Measurements from ENCODE around the gene USP32. TPM values are rescaled to one million over a fixed set of nuclear protein-coding genes. Genes with fewer than 3 reads are reported as not detected.

The USP32 gene
- total RNA-seq, 2 donors from 2014 or later = 54.1 to 74.3 TPM

- H3K27me3 Mint-ChIP-seq (ENCODE audit: insufficient read depth) = no peaks in the 10 kb centered on the region
- H3K27me3 ChIP-seq (ENCODE audit: control insufficient read depth, insufficient read depth, low read length, poor library complexity, severe bottlenecking) = no peaks in the 10 kb centered on the region
Measured at GRCh38 chr17:60311936-60312335, 80.0 kb downstream of the USP32 start.

GRCh38 chr17:60311186-60311585 is 80.7 kb downstream of the USP32 start:
- Mint-ChIP-seq H3K4me1 (peaks cover 7% of the 10 kb centered on the region), H3K27ac (no peak overlapping the region), H3K4me3 (no peak overlapping the region), H3K27me3 (ENCODE audit: insufficient read depth) (no peaks in the 10 kb centered on the region), H3K36me3 (ENCODE audit: low read depth) (peaks cover 22% of the 10 kb centered on the region), H3K9me3 (no peaks in the 10 kb centered on the region)
- no peak overlapping the region for H3K4me3 ChIP-seq (ENCODE audit: low read length)
- no peaks in the 10 kb centered on the region for H3K4me1 ChIP-seq (ENCODE audit: control insufficient read depth, insufficient read depth, low read length)
- no peaks in the 10 kb centered on the region for H3K9me3 ChIP-seq (ENCODE audit: control insufficient read depth, low read length)
- 86 to 93% methylated on average over 2 of the region's 2 CpGs for WGBS, 2 experiments (ENCODE audit: insufficient coverage in 1 of 2, insufficient read length in 1 of 2)
- no peak overlapping the region for H3K27ac ChIP-seq (ENCODE audit: low read depth, low read length)
- no peak for DNase-seq
- no peak for TF ChIP-seq CTCF (conservative IDR thresholded peaks at IDR 0.05)
- no peak overlapping the region for H3K9ac ChIP-seq (ENCODE audit: extremely low read depth, low read length, poor library complexity, severe bottlenecking)
- no peaks in the 10 kb centered on the region for H3K27me3 ChIP-seq (ENCODE audit: control insufficient read depth, insufficient read depth, low read length, poor library complexity, severe bottlenecking)
- peaks cover 3% of the 10 kb centered on the region for H3K36me3 ChIP-seq (ENCODE audit: control insufficient read depth, insufficient read depth, low read length)

More at GRCh38 chr17:60311936-60312335, 80.0 kb downstream of the USP32 start:
- WGBS, 2 experiments (ENCODE audit: insufficient coverage in 1 of 2, insufficient read length in 1 of 2) = 93 to 100% methylated on average over 2 of the region's 2 CpGs
- Mint-ChIP-seq H3K4me1 (peaks cover 7% of the 10 kb centered on the region), H3K36me3 (ENCODE audit: low read depth) (peaks cover 24% of the 10 kb centered on the region), H3K27ac (no peak overlapping the region), H3K4me3 (no peak overlapping the region), H3K9me3 (no peaks in the 10 kb centered on the region)
- DNase-seq = no peak
- Histone ChIP-seq H3K36me3 (ENCODE audit: control insufficient read depth, insufficient read depth, low read length) (peaks cover 3% of the 10 kb centered on the region), H3K4me3 (ENCODE audit: low read length) (no peak overlapping the region), H3K9me3 (ENCODE audit: control insufficient read depth, low read length) (no peaks in the 10 kb centered on the region), H3K4me1 (ENCODE audit: control insufficient read depth, insufficient read depth, low read length) (no peaks in the 10 kb centered on the region), H3K27ac (ENCODE audit: low read depth, low read length) (no peak overlapping the region), H3K9ac (ENCODE audit: extremely low read depth, low read length, poor library complexity, severe bottlenecking) (no peak overlapping the region)
- no peak for TF ChIP-seq CTCF (conservative IDR thresholded peaks at IDR 0.05)

- H3K27ac ChIP-seq (ENCODE audit: low read depth, low read length) = no peak overlapping the region
Measured at GRCh38 chr17:60305141-60305540, 86.8 kb downstream of the USP32 start.

More at GRCh38 chr17:60305141-60305540, 86.8 kb downstream of the USP32 start:
- Mint-ChIP-seq H3K36me3 (ENCODE audit: low read depth) (peaks cover 14% of the 10 kb centered on the region), H3K27ac (no peak overlapping the region), H3K9me3 (no peaks in the 10 kb centered on the region), H3K4me3 (no peak overlapping the region), H3K27me3 (ENCODE audit: insufficient read depth) (no peaks in the 10 kb centered on the region), H3K4me1 (peaks cover 5% of the 10 kb centered on the region)
- Histone ChIP-seq H3K4me3 (ENCODE audit: low read length) (no peak overlapping the region), H3K9me3 (ENCODE audit: control insufficient read depth, low read length) (no peaks in the 10 kb centered on the region), H3K27me3 (ENCODE audit: control insufficient read depth, insufficient read depth, low read length, poor library complexity, severe bottlenecking) (no peaks in the 10 kb centered on the region), H3K4me1 (ENCODE audit: control insufficient read depth, insufficient read depth, low read length) (no peaks in the 10 kb centered on the region), H3K36me3 (ENCODE audit: control insufficient read depth, insufficient read depth, low read length) (peaks cover 9% of the 10 kb centered on the region), H3K9ac (ENCODE audit: extremely low read depth, low read length, poor library complexity, severe bottlenecking) (no peak overlapping the region)
- no peak for TF ChIP-seq CTCF (conservative IDR thresholded peaks at IDR 0.05)
- WGBS, 2 experiments (ENCODE audit: insufficient coverage in 1 of 2, insufficient read length in 1 of 2) = 81 to 95% methylated on average over 2 to 4 of the region's 4 CpGs
- DNase-seq = no peak

Data from endodermal cell (in vitro differentiated cells).